SK-N-SH (cell line): ENCODE data around the gene NAV2. TPM values are rescaled to one million over a fixed set of nuclear protein-coding genes. Genes with fewer than 3 reads are reported as not detected.

Experiments
- CTCF ChIA-PET: fragments of 300-600, 350-600 bp; formaldehyde crosslinking; extraction: SDS; loops from one replicate; lab custom pipeline; 2021; lab: Yijun Ruan, JAX
- POLR2A ChIA-PET: fragments of 350-600 bp; sonication (Branson Sonifier 250); formaldehyde crosslinking; extraction: SDS; loops from one replicate; lab custom pipeline; 2020; ENCODE audit warnings: antibody characterized with exemption, inconsistent platforms; lab: Yijun Ruan, JAX
- DNase-seq: peaks from one replicate; pipeline ENCODE4 v3.0.0; 2012
- H2AFZ ChIP-seq: fragments of 200-600 bp; sonication (generic); 2 replicates; pipeline ENCODE4 v1.8.1; 2016; ENCODE audit warnings: antibody characterized with exemption, mild to moderate bottlenecking, low read depth
- H3F3A ChIP-seq: fragments of 200-600 bp; sonication (generic); replicated peaks from 2 replicates; pipeline ENCODE3; 2016; ENCODE audit warnings: antibody characterized with exemption, mild to moderate bottlenecking; ENCODE audit not compliant: insufficient read depth
- H3K27ac ChIP-seq, 2 experiments: fragments of 200-500 bp in 1 of 2; fragments of 200-600 bp in 1 of 2; sonication (Bioruptor generic) in 1 of 2; sonication (generic), shearing (Covaris generic) in 1 of 2; 2 replicates each; pipeline versions ENCODE4 v1.5.1 to v1.6.1; 2014 to 2016; ENCODE audit warnings: low read depth in 2 of 2, inconsistent platforms in 1 of 2, low read length in 1 of 2, mild to moderate bottlenecking in 1 of 2, mixed read lengths in 1 of 2
- H3K27me3 ChIP-seq: fragments of 200-600 bp; sonication (generic), shearing (Covaris generic); 2 replicates; pipeline ENCODE4 v1.6.1; 2016; ENCODE audit warnings: mixed run types; ENCODE audit not compliant: insufficient read depth
- H3K36me3 ChIP-seq, 2 experiments: fragments of 200-500 bp in 1 of 2; fragments of 200-600 bp in 1 of 2; sonication (Bioruptor generic) in 1 of 2; sonication (generic) in 1 of 2; replicated peaks in 1 of 2; 2 replicates each; pipeline versions ENCODE3 to v1.5.1; 2014 to 2016; ENCODE audit warnings: low read length in 1 of 2, mild to moderate bottlenecking in 1 of 2; ENCODE audit not compliant: insufficient read depth in 2 of 2, control insufficient read depth in 1 of 2
- H3K4me1 ChIP-seq, 2 experiments: fragments of 200-500 bp in 1 of 2; fragments of 200-600 bp in 1 of 2; sonication (Bioruptor generic) in 1 of 2; sonication (generic), shearing (Covaris generic) in 1 of 2; 2 replicates each; pipeline versions ENCODE4 v1.5.1 to v1.6.1; 2014 to 2016; ENCODE audit warnings: low read depth in 1 of 2, low read length in 1 of 2, mixed run types in 1 of 2; ENCODE audit not compliant: insufficient read depth in 2 of 2, control insufficient read depth in 1 of 2
- H3K4me2 ChIP-seq: fragments of 200-600 bp; sonication (generic), shearing (Covaris generic); 2 replicates; pipeline ENCODE4 v1.6.1; 2017; ENCODE audit warnings: mixed run types
- H3K4me3 ChIP-seq, 2 experiments: fragments of 200-500 bp in 1 of 2; fragments of 200-600 bp in 1 of 2; sonication (Bioruptor generic) in 1 of 2; sonication (generic), shearing (Covaris generic) in 1 of 2; 2 replicates each; pipeline versions ENCODE4 v1.5.1 to v1.8.1; 2014 to 2016; ENCODE audit warnings: low read depth in 2 of 2, inconsistent platforms in 1 of 2, low read length in 1 of 2, mild to moderate bottlenecking in 1 of 2, mixed read lengths in 1 of 2, moderate library complexity in 1 of 2
- H3K79me2 ChIP-seq: fragments of 200-600 bp; sonication (generic); 2 replicates; pipeline ENCODE4 v1.8.1; 2017; ENCODE audit warnings: mild to moderate bottlenecking; ENCODE audit not compliant: insufficient read depth
- H3K9ac ChIP-seq: fragments of 200-600 bp; sonication (generic); 2 replicates; pipeline ENCODE4 v1.6.1; 2017; ENCODE audit warnings: mixed run types
- H3K9me2 ChIP-seq: fragments of 200-600 bp; sonication (generic); 2 replicates; pipeline ENCODE4 v1.6.1; 2017; ENCODE audit warnings: mixed run types
- H3K9me3 ChIP-seq: fragments of 200-600 bp; sonication (generic); 2 replicates; pipeline ENCODE4 v1.6.1; 2017; ENCODE audit warnings: mixed run types, mild to moderate bottlenecking, moderate library complexity
- H4K20me1 ChIP-seq: fragments of 200-600 bp; sonication (generic); 2 replicates; pipeline ENCODE4 v1.6.1; 2017; ENCODE audit warnings: mild to moderate bottlenecking, mixed run types; ENCODE audit not compliant: insufficient read depth
- CHD2 ChIP-seq: fragments of 150-350 bp; IDR thresholded peaks from 2 replicates; pipeline ENCODE4 v1.6.1; 2018; ENCODE audit warnings: low read length; ENCODE audit not compliant: partially characterized antibody
- EZH2phosphoT487 ChIP-seq: fragments of 200-600 bp; sonication (generic); IDR thresholded peaks from 2 replicates; pipeline ENCODE4 v1.6.1; 2017; ENCODE audit warnings: low read depth, mixed run types, mild to moderate bottlenecking, antibody characterized with exemption, moderate library complexity, borderline replicate concordance
- FOSL2 ChIP-seq: IDR thresholded peaks from 2 replicates; pipeline ENCODE4 v1.4.0; 2012; ENCODE audit warnings: low read depth, mild to moderate bottlenecking, moderate library complexity, borderline replicate concordance
- FOXJ3 ChIP-seq: sonication (generic); formaldehyde crosslinking; IDR thresholded peaks from 2 replicates; pipeline ENCODE4 v1.5.1; 2020; ENCODE audit warnings: mild to moderate bottlenecking, missing genetic modification reagents
- PBX3 ChIP-seq: IDR thresholded peaks from 2 replicates; pipeline ENCODE4; 2012
- RCOR1 ChIP-seq: fragments of 150-350 bp; IDR thresholded peaks from 2 replicates; pipeline ENCODE4 v1.6.1; 2017; ENCODE audit warnings: antibody characterized with exemption, low read length
- REST ChIP-seq: IDR thresholded peaks from 2 replicates; pipeline ENCODE4 v1.6.1; 2012; ENCODE audit warnings: mild to moderate bottlenecking, low read depth, low read length, moderate library complexity
- SMC3 ChIP-seq: IDR thresholded peaks from 2 replicates; pipeline ENCODE4 v1.6.1; 2012; ENCODE audit warnings: low read depth, low read length, improper control_type of control experiment
- TAF1 ChIP-seq: IDR thresholded peaks from 2 replicates; pipeline ENCODE4 v1.6.1; 2012; ENCODE audit warnings: low read depth, mild to moderate bottlenecking, low read length, moderate library complexity, borderline replicate concordance
- YY1 ChIP-seq: IDR thresholded peaks from 2 replicates; pipeline ENCODE4 v1.4.0; 2012; ENCODE audit warnings: low read depth, mild to moderate bottlenecking
- WGBS: methylation state at CpG from one replicate; pipeline ENCODE4 v1.1.6; 2017; ENCODE audit warnings: low lambda C conversion rate; 5-methylcytosine and 5-hydroxymethylcytosine counted together
- polyA plus RNA-seq, 3 experiments: library from polyadenylated mRNA; depleted of rRNA; stranded (reverse); fragments of >200 nt; gene quantifications; 2 replicates each; pipeline ENCODE4 v1.2.3, GENCODE V29; 2012
- TF ChIP-seq, protein P1 (sequence below): IDR thresholded peaks from 2 replicates; pipeline ENCODE4 v1.4.0; 2012; ENCODE audit warnings: low read depth, borderline replicate concordance

Gene NAV2
- polyA plus RNA-seq, 1 of the 3 experiments (the other 2 are of a cell fraction): 26.2 TPM

- H3K27ac ChIP-seq: peak overlapping the region in 1 of 2 experiments; percentile 31; a peak in 2 of 4 replicates
- no peak overlapping the region for H3K9ac ChIP-seq
- H3K4me3 ChIP-seq: no peak overlapping the region
- peaks cover 63% of the 10 kb centered on the region for H3K79me2 ChIP-seq
- no peaks in the 10 kb centered on the region for H3K9me2 ChIP-seq
- CTCF ChIA-PET: no interaction called here
- H3K36me3 ChIP-seq: peaks cover 60 to 78% of the 10 kb centered on the region in 2 experiments
- H3K27me3 ChIP-seq: no peaks in the 10 kb centered on the region
- DNase-seq: no peak
- POLR2A ChIA-PET: no interaction called here
- H3K9me3 ChIP-seq: no peaks in the 10 kb centered on the region
- H3K4me2 ChIP-seq: no peak overlapping the region
- H3F3A ChIP-seq: peaks cover 11% of the 10 kb centered on the region
- H4K20me1 ChIP-seq: no peaks in the 10 kb centered on the region
- TF ChIP-seq, protein P1, sequence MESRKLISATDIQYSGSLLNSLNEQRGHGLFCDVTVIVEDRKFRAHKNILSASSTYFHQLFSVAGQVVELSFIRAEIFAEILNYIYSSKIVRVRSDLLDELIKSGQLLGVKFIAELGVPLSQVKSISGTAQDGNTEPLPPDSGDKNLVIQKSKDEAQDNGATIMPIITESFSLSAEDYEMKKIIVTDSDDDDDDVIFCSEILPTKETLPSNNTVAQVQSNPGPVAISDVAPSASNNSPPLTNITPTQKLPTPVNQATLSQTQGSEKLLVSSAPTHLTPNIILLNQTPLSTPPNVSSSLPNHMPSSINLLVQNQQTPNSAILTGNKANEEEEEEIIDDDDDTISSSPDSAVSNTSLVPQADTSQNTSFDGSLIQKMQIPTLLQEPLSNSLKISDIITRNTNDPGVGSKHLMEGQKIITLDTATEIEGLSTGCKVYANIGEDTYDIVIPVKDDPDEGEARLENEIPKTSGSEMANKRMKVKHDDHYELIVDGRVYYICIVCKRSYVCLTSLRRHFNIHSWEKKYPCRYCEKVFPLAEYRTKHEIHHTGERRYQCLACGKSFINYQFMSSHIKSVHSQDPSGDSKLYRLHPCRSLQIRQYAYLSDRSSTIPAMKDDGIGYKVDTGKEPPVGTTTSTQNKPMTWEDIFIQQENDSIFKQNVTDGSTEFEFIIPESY: no peak
- TF ChIP-seq FOXJ3 (CRISPR knock-in tag) (no peak), FOSL2 (no peak), TAF1 (no peak), EZH2phosphoT487 (no peak), RCOR1 (no peak), CHD2 (no peak), SMC3 (no peak), YY1 (no peak), PBX3 (no peak), REST (no peak)
- H3K4me1 ChIP-seq: peaks cover 12 to 46% of the 10 kb centered on the region in 2 experiments; a peak in 3 of 4 replicates
- no peak overlapping the region for H2AFZ ChIP-seq
- WGBS: 97% methylated on average over 3 of the region's 3 CpGs
Observed at GRCh38 chr11:20046416-20046815, 333.8 kb downstream of the NAV2 start.
